HPDE6-E6E7 (cell line): ENCODE data around the gene NUPR1.
"Not testable (repeated sequence)": the region's sequence is repeated elsewhere in the genome, so short reads cannot be mapped to it uniquely, and the experiment has no call there.

Experiments
- DNase-seq: peaks from one replicate; pipeline ENCODE4 v3.0.0; 2011; ENCODE audit warnings: missing footprints; ENCODE audit errors: extremely low spot score

The NUPR1 gene

DNA sequence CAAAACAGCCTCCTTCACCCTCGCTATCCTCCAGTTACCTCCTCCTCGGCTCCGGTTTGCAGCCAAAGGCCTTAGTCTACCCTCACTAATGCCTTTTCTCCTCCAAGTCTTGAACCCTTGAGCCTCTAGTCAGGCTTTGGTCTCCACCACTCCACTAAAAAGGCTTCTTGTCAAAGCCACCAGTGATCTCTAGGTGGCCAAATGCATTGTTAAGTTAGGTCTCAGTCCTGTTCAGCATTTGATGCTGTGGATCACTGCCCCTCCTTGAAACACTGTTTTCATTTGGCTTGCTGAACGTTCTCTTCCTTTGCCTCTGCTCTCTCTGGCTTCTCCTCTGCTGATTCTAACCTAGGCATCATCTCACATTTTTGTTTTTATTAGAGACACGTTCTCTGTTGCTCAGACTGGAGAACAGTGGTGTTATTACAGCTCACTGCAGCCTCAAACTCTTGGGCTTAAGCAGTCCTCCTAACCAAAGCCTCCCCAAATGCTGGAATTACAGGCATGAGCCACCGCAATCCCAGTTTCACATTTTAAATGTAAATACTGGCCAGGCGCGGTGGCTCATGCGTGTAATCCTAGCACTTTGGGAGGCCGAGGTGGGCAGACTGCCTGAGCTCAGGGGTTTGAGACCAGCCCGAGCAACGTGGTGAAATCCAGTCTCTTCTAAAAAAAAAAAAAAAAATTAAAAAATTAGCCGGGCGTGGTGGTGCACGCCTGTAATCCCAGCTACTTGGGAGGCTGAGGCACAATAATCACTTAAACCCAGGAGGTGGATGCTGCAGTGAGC lies 16.1 kb upstream of the NUPR1 start:
- no peak for DNase-seq

DNA sequence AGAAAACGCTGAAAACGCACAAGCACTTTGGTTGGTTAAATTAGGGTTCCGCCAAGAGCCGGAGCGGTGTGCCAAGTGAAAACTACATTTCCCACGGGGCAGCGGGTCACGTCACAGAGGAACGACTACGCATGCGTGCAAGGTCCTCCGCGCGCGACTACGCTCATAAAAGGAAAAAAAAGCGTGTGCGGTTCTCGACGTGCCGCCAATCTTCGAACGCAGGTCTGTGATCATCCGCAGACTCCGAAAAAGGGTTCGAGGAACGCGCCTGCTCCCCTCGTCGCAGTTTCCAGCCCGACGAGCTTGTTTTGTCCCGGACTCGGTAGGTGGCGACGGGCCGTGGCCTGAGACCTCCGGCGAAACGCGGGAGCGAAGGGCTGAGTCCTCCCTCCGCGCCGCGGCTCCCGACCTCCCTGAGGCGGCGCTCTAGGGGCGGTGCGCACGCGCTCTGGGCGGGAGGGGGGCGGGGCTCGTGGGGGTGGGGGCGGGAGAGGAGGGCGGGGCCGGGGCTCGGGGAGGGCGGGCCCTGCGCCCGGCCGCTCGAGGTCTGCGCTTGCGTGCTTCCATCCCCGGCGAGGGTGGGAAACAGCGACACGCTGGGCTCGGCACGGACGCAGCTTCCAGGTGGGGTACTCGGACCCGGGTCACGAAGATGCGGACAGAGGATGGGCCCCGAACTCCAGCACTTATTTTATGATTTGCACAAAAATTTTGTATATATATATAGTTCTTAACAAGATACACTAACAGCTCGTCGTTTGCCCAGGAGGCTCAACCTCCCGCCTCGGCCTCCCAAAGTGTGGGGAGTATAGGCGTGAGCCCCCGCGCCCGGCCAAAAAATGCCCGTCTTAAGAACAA lies 15.2 kb upstream of the NUPR1 start, which contains the start of gene SGF29:
TSS of gene SGF29 (plus strand) at position 145 of the 858 bp plus-strand sequence. CDS start 27,150 bp downstream, outside the sequence.
- peak; percentile 79 for DNase-seq

DNA sequence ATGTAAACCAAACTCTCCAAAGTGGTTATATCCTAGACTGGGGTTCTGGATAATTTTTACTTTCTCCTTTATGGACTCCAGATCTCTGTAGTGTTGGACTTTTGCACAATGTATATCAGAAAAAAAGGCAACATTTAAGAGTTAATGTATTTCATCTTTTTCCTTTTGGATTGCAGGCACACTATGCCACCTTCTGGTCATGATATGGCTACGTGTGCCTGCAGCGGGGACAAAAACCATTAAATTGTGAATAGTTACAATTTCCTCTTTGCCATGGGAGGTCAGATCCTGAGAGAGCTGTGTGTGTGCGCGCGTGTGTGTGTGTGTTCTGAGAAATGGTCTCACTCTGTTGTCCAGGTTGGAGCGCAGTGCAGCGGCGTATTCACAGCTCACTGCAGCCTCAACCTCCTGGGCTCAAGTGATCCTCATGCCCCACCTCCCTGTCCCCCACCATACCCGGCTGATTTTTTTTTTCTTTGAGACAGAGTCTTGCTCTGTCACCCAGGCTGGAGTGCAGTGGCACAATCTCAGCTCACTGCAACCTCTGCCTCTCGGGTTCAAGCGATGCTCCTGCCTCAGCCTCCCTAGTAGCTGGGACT lies 10.6 kb upstream of the NUPR1 start:
- no peak for DNase-seq

DNA sequence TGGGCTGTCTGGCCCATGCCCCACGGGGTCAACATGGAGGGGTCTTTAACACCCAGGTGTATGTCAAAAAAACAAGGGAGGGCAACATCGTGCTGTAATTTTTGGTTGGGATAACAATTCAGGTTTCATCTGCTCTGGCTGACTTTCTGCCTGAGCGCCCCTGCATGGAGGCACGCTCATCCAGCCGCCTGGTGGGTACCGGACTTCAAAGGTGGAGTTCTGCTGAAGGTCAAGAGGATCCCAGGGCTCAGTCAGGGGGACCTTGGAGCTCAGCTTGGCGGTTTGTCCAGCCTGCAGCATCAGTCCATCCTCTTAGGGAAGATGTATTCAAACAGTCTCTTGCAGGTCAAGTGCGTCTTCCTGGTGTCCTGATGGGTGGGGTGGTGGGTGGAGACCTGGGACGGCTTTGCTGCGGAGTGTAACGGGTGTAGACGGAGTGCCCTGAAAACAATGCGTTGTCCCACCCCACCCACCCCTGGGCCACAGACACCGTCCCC lies 9.6 kb upstream of the NUPR1 start:
- no peak for DNase-seq

DNA sequence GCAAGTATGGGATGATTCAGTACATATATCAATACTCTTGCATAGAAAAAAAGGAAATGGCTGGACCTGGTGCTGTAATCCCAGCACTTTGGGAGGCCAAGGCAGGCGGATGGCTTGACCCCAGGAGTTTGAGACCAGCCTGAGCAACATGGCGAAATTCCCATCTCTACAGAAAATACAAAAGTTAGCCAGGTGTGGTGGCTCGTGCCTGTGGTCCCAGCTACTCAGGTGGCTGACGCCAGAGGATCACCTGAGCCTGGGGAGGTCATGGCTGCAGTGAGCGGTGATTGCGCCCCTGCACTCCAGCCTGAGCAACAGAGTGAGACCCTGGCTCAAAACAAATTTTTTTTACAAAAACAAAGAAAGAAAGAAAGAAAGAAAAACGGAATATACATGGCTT lies 7.9 kb upstream of the NUPR1 start:
- no peak for DNase-seq

DNA sequence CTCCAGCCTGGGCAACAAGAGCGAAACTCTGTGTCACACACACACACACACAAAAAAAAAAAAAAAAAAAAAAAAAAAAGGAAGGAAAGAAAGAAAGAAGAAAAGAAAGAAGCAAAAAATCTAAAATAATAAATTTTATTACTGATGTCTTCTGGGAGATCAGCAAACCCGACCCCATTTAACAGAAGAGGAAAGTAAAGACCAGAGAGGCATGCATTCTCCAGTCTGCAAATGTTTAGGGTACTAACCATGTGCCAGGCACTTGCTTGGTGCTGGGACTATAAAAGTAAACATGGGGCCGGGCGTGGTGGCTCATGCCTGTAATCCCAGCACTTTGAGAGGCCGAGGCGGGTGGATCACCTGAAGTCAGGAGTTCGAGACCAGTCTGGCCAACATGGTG lies 7.2 kb upstream of the NUPR1 start:
- not testable (repeated sequence) for DNase-seq

DNA sequence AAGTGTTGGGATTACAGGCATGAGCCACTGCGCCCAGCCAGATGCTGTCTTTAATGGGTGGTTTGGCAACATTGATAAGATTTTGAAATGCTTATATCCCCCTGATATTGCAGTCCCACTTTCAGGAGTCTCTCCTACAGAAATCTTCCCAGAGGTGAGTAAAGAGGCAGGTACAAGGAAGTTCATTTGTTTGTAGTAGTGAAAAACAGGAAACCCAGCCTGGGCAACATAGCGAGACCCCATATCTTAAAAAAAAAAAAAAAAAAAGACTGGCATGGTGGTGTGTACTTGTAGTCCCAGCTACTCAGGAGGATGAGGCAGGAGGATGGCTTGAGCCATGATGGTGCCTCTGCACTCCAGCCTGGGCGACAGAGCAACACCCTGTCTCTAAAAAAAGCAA lies 6.2 kb upstream of the NUPR1 start:
- DNase-seq, result no peak

- DNase-seq, result peak; percentile 64
Measured at GRCh38 chr16:28543072-28543471, 4.3 kb upstream of the NUPR1 start.

DNA sequence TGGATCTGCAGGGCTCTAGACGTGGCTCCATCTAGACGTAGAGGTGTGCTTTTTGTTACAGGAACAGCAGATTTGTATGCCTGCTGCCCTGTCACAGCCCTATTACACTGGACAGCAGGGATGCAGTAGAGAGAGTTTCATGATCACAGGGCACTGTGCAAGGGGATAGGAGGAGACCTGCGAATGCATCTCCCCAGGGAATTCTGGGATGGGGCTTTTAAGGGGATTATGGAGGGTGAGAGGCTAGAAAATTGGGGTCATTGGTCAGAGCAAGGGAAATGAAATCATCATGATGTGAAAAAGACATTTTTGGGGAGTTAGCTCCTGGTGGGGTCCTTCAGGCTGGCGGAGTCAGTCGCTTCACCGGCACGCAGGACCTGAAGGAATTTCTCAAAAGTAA lies 3.9 kb upstream of the NUPR1 start:
- DNase-seq, result no peak

- DNase-seq, result no peak
Measured at GRCh38 chr16:28540346-28540745, 1.6 kb upstream of the NUPR1 start.

DNA sequence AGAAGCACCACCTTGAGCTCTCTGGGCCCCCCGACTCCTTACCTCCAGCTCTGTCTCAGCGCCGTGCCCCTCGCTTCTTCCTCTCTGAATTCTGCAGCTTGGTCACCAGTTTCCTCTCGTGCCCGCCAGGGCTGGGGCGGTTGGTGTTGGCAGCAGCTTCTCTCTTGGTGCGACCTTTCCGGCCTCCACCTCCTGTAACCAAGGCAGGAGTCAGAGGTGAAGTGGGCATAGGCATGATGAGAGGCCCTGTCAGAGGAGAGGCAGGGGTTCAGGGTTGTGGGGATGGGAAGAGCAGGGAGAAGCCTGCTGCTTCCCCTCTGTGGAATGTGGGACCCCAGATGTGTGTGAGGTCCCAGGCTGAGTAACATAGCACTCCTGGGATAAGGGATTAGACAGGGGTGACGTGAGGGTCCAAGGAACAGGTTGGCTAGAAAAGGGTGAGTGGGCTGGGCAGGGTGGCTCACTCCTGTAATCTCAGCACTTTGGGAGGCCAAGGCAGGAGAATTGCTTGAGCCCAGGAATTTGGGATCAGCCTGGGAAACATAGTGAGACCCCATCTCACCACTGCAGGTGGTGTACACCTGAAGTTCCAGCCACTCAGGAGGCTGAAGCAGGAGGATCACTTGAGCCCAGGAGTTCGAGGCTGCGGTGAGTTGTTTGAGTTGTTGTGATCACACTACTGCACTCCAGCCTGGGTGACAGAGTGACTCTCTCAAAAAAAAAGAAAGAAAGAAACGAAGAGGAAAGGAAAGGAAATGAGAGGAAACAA lies 626 bp downstream of the NUPR1 start:
- no peak for DNase-seq

DNA sequence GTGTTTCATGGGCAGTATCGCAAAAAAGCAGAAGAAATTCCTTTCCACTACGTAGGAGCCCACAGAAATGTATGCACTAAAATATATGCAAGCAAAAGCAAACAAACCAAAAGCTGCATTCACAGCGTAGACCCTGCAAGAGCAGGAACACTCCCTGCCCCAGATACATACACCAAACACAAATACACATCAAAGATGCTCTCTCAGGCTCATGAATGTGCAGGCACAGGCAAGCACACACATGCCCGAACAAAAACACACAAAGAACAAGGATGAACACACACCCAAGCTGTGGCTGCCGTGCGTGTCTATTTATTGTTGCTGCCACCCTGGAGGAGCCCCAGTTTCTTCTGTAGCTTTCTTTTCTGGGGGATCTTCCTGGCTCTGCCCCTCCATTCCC lies 1.7 kb downstream of the NUPR1 start:
- DNase-seq, result peak; percentile 66

GRCh38 chr16:28534542-28535373 lies 4.0 kb downstream of the NUPR1 start:
- DNase-seq, result no peak

GRCh38 chr16:28532940-28533647 lies 5.7 kb downstream of the NUPR1 start:
- no peak for DNase-seq

DNA sequence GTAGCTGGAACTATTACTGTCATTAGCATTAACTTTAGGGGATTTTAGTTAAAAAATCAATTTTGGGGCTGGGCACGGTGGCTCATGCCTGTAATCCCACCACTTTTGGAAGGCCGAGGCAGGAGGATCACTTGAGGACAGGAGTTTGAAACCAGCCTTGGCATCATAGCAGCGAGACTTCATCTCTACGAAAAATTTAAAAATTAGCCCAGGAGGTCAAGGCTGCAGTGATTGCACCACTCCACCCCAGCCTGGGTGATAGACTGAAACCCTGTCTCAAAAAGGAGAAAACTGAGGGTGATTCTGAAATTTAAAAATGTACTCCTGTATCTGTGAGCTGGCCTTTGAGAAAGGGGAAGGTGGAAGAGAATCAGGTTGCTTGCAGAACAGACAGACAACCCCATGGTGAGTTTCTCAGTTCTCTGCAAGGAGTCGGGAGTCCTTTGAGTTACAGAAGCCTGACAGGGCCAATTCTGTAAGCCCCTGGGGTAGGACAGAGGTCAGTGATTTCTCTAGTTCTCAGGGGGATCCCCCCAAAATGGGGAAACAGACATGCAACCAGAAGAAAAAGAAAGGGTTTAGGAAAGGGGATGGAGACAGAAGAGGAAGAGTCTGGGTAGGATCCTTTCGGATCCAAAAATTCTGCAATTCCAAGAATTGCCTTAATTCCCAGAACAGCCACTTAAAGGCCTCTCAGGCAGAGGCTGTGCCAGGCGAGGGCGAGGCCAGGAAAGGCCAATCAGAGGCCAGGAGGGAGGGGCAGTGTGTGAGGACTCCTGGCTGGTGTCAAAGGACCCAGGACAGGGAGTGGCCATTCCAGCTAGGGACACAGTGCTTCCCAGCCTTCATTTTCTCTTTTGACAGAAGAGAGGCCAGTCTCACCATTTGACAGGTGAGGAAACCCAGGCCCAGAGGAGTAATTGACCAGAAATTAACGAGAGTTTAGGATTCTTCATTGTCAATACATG lies 6.7 kb downstream of the NUPR1 start:
- DNase-seq, result no peak

GRCh38 chr16:28529124-28529523 lies 9.7 kb downstream of the NUPR1 start:
- DNase-seq, result no peak

DNA sequence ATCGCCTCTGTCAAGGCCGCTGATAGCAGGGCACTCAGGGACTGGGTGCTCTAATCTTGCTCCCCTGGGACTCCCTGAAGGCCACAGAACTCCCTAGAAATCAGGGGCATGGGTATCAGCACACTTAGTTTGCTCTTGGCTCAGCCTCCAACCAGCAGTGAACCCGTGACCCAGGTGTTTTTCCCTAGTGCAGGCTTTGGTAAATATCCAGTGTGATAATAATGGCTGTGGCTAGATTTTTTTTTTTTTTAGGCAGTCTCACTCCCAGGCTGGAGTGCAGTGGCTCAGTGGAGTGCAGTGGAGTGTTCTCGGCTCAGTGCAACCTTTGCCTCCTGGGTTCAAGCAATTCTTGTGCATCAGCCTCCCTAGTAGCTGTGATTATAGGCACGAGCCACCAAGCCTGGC lies 10.3 kb downstream of the NUPR1 start:
- DNase-seq, result no peak

GRCh38 chr16:28527985-28528384 lies 10.8 kb downstream of the NUPR1 start:
- DNase-seq, result no peak
